SK-N-SH treated with all-trans-retinoic acid at 6 μM for 48 hours (cell line): ENCODE results near the gene OR4F15.

Experiments used
- ATAC-seq: fragments of 200-7000 bp; cut with Tn5 transposase; 3 replicates; pipeline ENCODE4 v1.9.1; 2020; ENCODE audit warnings: mild to moderate bottlenecking, moderate library complexity
- ARNTL ChIP-seq: fragments of 450-650 bp; formaldehyde crosslinking; IDR thresholded peaks from 2 replicates; pipeline ENCODE4 v1.5.0; 2020; ENCODE audit warnings: low read depth, mild to moderate bottlenecking, moderate library complexity, borderline replicate concordance
- BACH2 ChIP-seq: fragments of 250-450 bp; sonication (Bioruptor Pico); IDR thresholded peaks from 2 replicates; pipeline ENCODE4 v1.9.0; 2021; ENCODE audit warnings: mild to moderate bottlenecking, borderline replicate concordance
- CREB5 ChIP-seq: fragments of 250-450 bp; sonication (Bioruptor Pico); IDR thresholded peaks from 2 replicates; pipeline ENCODE4 v1.5.1; 2020; ENCODE audit warnings: low read depth, mild to moderate bottlenecking, moderate library complexity
- CSDC2 ChIP-seq: fragments of 250-450 bp; sonication (Bioruptor Pico); IDR thresholded peaks from 2 replicates; pipeline ENCODE4 v1.5.0; 2020; ENCODE audit warnings: mild to moderate bottlenecking, moderate library complexity
- ESRRG ChIP-seq: fragments of 250-450 bp; sonication (Bioruptor Pico); IDR thresholded peaks from 2 replicates; pipeline ENCODE4 v1.6.1; 2021; ENCODE audit warnings: mild to moderate bottlenecking
- GLIS3 ChIP-seq: fragments of 250-450 bp; sonication (Bioruptor Pico); IDR thresholded peaks from 2 replicates; pipeline ENCODE4 v1.5.0; 2020; ENCODE audit warnings: mild to moderate bottlenecking, moderate library complexity
- OSR1 ChIP-seq: fragments of 250-450 bp; sonication (Bioruptor Pico); IDR thresholded peaks from 2 replicates; pipeline ENCODE4 v1.8.0; 2022; ENCODE audit warnings: moderate library complexity, mild to moderate bottlenecking, inconsistent platforms
- PPARA ChIP-seq: fragments of 250-450 bp; sonication (Bioruptor Pico); IDR thresholded peaks from 2 replicates; pipeline ENCODE4 v1.5.0; 2020; ENCODE audit warnings: mild to moderate bottlenecking, borderline replicate concordance
- SNAI2 ChIP-seq: fragments of 250-450 bp; sonication (Bioruptor Pico); IDR thresholded peaks from 2 replicates; pipeline ENCODE4 v1.5.0; 2020; ENCODE audit warnings: mild to moderate bottlenecking, moderate library complexity
- TCF4 ChIP-seq: fragments of 250-450 bp; sonication (Bioruptor Pico); IDR thresholded peaks from 2 replicates; pipeline ENCODE4 v1.8.0; 2021; ENCODE audit warnings: mild to moderate bottlenecking, moderate library complexity, borderline replicate concordance
- TOX ChIP-seq: fragments of 250-450 bp; sonication (Bioruptor Pico); IDR thresholded peaks from 2 replicates; pipeline ENCODE4 v1.8.0; 2021; ENCODE audit warnings: mild to moderate bottlenecking, moderate library complexity, borderline replicate concordance
- TSHZ2 ChIP-seq: fragments of 250-450 bp; sonication (Bioruptor Pico); IDR thresholded peaks from 2 replicates; pipeline ENCODE4 v1.5.0; 2020; ENCODE audit warnings: mild to moderate bottlenecking, moderate library complexity
- ZC3H10 ChIP-seq: fragments of 250-450 bp; sonication (Bioruptor Pico); IDR thresholded peaks from 2 replicates; pipeline ENCODE4 v1.5.1; 2021; ENCODE audit warnings: mild to moderate bottlenecking, moderate library complexity
- ZFP3 ChIP-seq: fragments of 250-450 bp; sonication (Bioruptor Pico); IDR thresholded peaks from 2 replicates; pipeline ENCODE4 v1.5.0; 2020; ENCODE audit warnings: mild to moderate bottlenecking, moderate library complexity
- ZFP30 ChIP-seq: fragments of 450-650 bp; formaldehyde crosslinking; IDR thresholded peaks from 2 replicates; pipeline ENCODE4 v1.5.0; 2022; ENCODE audit warnings: mild to moderate bottlenecking, moderate library complexity
- ZNF565 ChIP-seq: fragments of 450-650 bp; formaldehyde crosslinking; conservative IDR thresholded peaks from 2 replicates; pipeline ENCODE4 v1.5.0; 2020; ENCODE audit warnings: low read depth, mild to moderate bottlenecking, moderate library complexity
- ZNF70 ChIP-seq: fragments of 450-650 bp; formaldehyde crosslinking; IDR thresholded peaks from 2 replicates; pipeline ENCODE4 v1.5.0; 2020; ENCODE audit warnings: mild to moderate bottlenecking, moderate library complexity
- ZNF8 ChIP-seq: fragments of 450-650 bp; formaldehyde crosslinking; IDR thresholded peaks from 2 replicates; pipeline ENCODE4 v1.5.0; 2020; ENCODE audit warnings: mild to moderate bottlenecking, moderate library complexity
- TF ChIP-seq, protein P1 (sequence below): fragments of 250-450 bp; sonication (Bioruptor Pico); IDR thresholded peaks from 2 replicates; pipeline ENCODE4 v1.8.0; 2021; ENCODE audit warnings: low read depth, mild to moderate bottlenecking, moderate library complexity, borderline replicate concordance
- TF ChIP-seq, protein P2 (sequence below): fragments of 250-450 bp; sonication (Bioruptor Pico); IDR thresholded peaks from 2 replicates; pipeline ENCODE4 v1.5.1; 2021; ENCODE audit warnings: mild to moderate bottlenecking, moderate library complexity

The OR4F15 gene

GRCh38 chr15:101828774-101829173, 16.8 kb downstream of the OR4F15 start:
- no peak for ATAC-seq
- TF ChIP-seq SNAI2 (no peak), ZNF8 (no peak), TSHZ2 (no peak)
- TF ChIP-seq, protein P1, sequence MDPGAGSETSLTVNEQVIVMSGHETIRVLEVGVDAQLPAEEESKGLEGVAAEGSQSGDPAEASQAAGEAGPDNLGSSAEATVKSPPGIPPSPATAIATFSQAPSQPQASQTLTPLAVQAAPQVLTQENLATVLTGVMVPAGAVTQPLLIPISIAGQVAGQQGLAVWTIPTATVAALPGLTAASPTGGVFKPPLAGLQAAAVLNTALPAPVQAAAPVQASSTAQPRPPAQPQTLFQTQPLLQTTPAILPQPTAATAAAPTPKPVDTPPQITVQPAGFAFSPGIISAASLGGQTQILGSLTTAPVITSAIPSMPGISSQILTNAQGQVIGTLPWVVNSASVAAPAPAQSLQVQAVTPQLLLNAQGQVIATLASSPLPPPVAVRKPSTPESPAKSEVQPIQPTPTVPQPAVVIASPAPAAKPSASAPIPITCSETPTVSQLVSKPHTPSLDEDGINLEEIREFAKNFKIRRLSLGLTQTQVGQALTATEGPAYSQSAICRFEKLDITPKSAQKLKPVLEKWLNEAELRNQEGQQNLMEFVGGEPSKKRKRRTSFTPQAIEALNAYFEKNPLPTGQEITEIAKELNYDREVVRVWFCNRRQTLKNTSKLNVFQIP, result no peak
- TF ChIP-seq, all 23 proteins: peak for 0

DNA sequence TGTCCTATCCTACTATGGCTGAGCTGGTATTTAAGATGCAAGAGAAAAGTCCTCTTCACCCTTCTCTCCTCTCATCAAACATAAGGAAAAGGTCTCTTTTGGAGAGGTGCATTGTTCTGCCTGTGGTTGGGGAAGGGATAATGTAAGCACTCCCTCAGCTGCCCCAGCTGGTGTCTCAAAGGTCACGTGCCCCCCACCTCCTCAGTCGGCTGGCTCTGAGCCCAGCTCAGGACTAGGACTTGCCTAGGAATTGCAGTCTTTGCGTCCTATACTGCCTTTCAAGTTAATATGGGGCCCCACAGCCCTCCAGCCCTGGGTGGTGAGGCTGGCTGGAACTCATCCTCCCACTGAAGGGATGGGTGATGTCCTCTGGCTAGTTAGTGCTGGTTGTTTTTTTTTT, 29.7 kb downstream of the OR4F15 start:
- ATAC-seq, result no peak
- TF ChIP-seq OSR1 (CRISPR knock-in tag) (no peak), ZNF70 (no peak), SNAI2 (no peak), CSDC2 (CRISPR knock-in tag) (no peak), ARNTL (CRISPR knock-in tag) (no peak), TCF4 (CRISPR knock-in tag) (no peak), ZFP3 (CRISPR knock-in tag) (no peak), ZNF565 (no peak), CREB5 (no peak), PPARA (CRISPR knock-in tag) (no peak), GLIS3 (CRISPR knock-in tag) (no peak), BACH2 (CRISPR knock-in tag) (no peak), TSHZ2 (no peak), ZFP30 (no peak), TOX (CRISPR knock-in tag) (no peak)
- TF ChIP-seq, protein P2, sequence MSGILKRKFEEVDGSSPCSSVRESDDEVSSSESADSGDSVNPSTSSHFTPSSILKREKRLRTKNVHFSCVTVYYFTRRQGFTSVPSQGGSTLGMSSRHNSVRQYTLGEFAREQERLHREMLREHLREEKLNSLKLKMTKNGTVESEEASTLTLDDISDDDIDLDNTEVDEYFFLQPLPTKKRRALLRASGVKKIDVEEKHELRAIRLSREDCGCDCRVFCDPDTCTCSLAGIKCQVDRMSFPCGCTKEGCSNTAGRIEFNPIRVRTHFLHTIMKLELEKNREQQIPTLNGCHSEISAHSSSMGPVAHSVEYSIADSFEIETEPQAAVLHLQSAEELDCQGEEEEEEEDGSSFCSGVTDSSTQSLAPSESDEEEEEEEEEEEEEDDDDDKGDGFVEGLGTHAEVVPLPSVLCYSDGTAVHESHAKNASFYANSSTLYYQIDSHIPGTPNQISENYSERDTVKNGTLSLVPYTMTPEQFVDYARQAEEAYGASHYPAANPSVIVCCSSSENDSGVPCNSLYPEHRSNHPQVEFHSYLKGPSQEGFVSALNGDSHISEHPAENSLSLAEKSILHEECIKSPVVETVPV, result no peak

GRCh38 chr15:101844916-101845315, 32.9 kb downstream of the OR4F15 start:
- TF ChIP-seq PPARA (CRISPR knock-in tag) (no peak), ESRRG (CRISPR knock-in tag) (no peak), ZFP3 (CRISPR knock-in tag) (no peak), ZC3H10 (CRISPR knock-in tag) (no peak)
- no peak for ATAC-seq

- no peak for ATAC-seq
- TF ChIP-seq PPARA (CRISPR knock-in tag) (no peak), SNAI2 (no peak)
These were observed 40.4 kb downstream of the OR4F15 start for GRCh38 chr15:101852356-101852755.
